WTC11 (cell line): ENCODE data around the gene ALOX12. TPM values are rescaled to one million over a fixed set of nuclear protein-coding genes. Genes with fewer than 3 reads are reported as not detected.

Experiments
- ATAC-seq: fragments of 200-7000 bp; cut with Tn5 transposase; 2 replicates; pipeline ENCODE4 v1.10.0; 2021; ENCODE audit warnings: mild to moderate bottlenecking, moderate library complexity
- CTCF ChIA-PET: fragments of 300-600 bp; sonication (Branson Sonifier 250); formaldehyde crosslinking; loops from one replicate; lab custom pipeline; 2021; ENCODE audit warnings: antibody characterized with exemption; lab: Charles Lee
- POLR2A ChIA-PET: fragments of 350-600 bp; sonication (Branson Sonifier 250); formaldehyde crosslinking; loops from one replicate; lab custom pipeline; 2021; ENCODE audit warnings: antibody characterized with exemption; lab: Charles Lee
- DNase-seq: peaks from one replicate; pipeline ENCODE4 v3.0.0; 2021; ENCODE audit warnings: low spot score
- H3K27ac Mint-ChIP-seq: 2 replicates; pipeline ENCODE4 v1.8.0; 2021; ENCODE audit warnings: mixed read lengths
- H3K27me3 Mint-ChIP-seq: 2 replicates; pipeline ENCODE4 v1.8.0; 2021; ENCODE audit warnings: low read depth, mild to moderate bottlenecking, moderate library complexity, mixed read lengths
- H3K36me3 Mint-ChIP-seq: 2 replicates; pipeline ENCODE4 v1.8.0; 2021; ENCODE audit warnings: mixed read lengths
- H3K4me1 Mint-ChIP-seq: 2 replicates; pipeline ENCODE4 v1.8.0; 2022; ENCODE audit warnings: mixed read lengths
- H3K4me3 Mint-ChIP-seq: 2 replicates; pipeline ENCODE4 v1.8.0; 2021; ENCODE audit warnings: mild to moderate bottlenecking, moderate library complexity, mixed read lengths
- H3K9me3 Mint-ChIP-seq: 2 replicates; pipeline ENCODE4 v1.8.0; 2021; ENCODE audit warnings: mixed read lengths
- ATF6 ChIP-seq: sonication (generic); formaldehyde crosslinking; IDR thresholded peaks from 2 replicates; pipeline ENCODE4 v1.8.1; 2023; ENCODE audit warnings: mild to moderate bottlenecking, missing genetic modification reagents
- CBFB ChIP-seq: sonication (generic); formaldehyde crosslinking; IDR thresholded peaks from 2 replicates; pipeline ENCODE4 v1.8.1; 2022; ENCODE audit warnings: mild to moderate bottlenecking, low read depth, missing genetic modification reagents
- GTF2I ChIP-seq: fragments of 250-450 bp; sonication (Bioruptor Pico); conservative IDR thresholded peaks from 2 replicates; pipeline ENCODE4 v1.4.0; 2021; ENCODE audit warnings: mild to moderate bottlenecking
- KAT7 ChIP-seq: sonication (generic); formaldehyde crosslinking; IDR thresholded peaks from 2 replicates; pipeline ENCODE4 v1.8.1; 2023; ENCODE audit warnings: missing genetic modification reagents, mild to moderate bottlenecking, borderline replicate concordance
- MLX ChIP-seq: sonication (generic); formaldehyde crosslinking; IDR thresholded peaks from 2 replicates; pipeline ENCODE4 v1.8.1; 2023; ENCODE audit warnings: mild to moderate bottlenecking, missing genetic modification reagents, moderate library complexity
- MYBL2 ChIP-seq: sonication (generic); formaldehyde crosslinking; IDR thresholded peaks from 2 replicates; pipeline ENCODE4 v1.8.1; 2023; ENCODE audit warnings: mild to moderate bottlenecking, moderate library complexity, missing genetic modification reagents
- NR3C1 ChIP-seq: sonication (generic); formaldehyde crosslinking; conservative IDR thresholded peaks from 2 replicates; pipeline ENCODE4 v1.8.1; 2023; ENCODE audit warnings: low read depth, mild to moderate bottlenecking, missing genetic modification reagents
- RELA ChIP-seq: sonication (generic); formaldehyde crosslinking; IDR thresholded peaks from 2 replicates; pipeline ENCODE4 v1.8.1; 2022; ENCODE audit warnings: missing genetic modification reagents, mild to moderate bottlenecking, borderline replicate concordance
- SP1 ChIP-seq: sonication (generic); formaldehyde crosslinking; conservative IDR thresholded peaks from 2 replicates; pipeline ENCODE4 v1.8.1; 2022; ENCODE audit warnings: missing genetic modification reagents
- TEAD1 ChIP-seq: sonication (generic); formaldehyde crosslinking; IDR thresholded peaks from 2 replicates; pipeline ENCODE4 v1.8.0; 2022; ENCODE audit warnings: mild to moderate bottlenecking, missing genetic modification reagents
- TP53 ChIP-seq: sonication (generic); formaldehyde crosslinking; IDR thresholded peaks from 2 replicates; pipeline ENCODE4 v1.8.1; 2023; ENCODE audit warnings: mild to moderate bottlenecking, missing genetic modification reagents
- ZNF121 ChIP-seq: sonication (generic); formaldehyde crosslinking; IDR thresholded peaks from 2 replicates; pipeline ENCODE4 v1.8.0; 2023; ENCODE audit warnings: missing genetic modification reagents
- ZNF416 ChIP-seq: fragments of 250-450 bp; sonication (Bioruptor Pico); IDR thresholded peaks from 2 replicates; pipeline ENCODE4 v1.9.0; 2021; ENCODE audit warnings: mild to moderate bottlenecking, inconsistent platforms
- total RNA-seq: library from RNA; stranded (reverse); gene quantifications from 3 replicates; pipeline ENCODE4 v1.2.3, GENCODE V29; 2021
- TF ChIP-seq, protein P1 (sequence below): fragments of 250-450 bp; sonication (Bioruptor Pico); IDR thresholded peaks from 2 replicates; pipeline ENCODE4 v1.9.0; 2021; ENCODE audit warnings: moderate library complexity, mild to moderate bottlenecking, inconsistent platforms, borderline replicate concordance
- TF ChIP-seq, protein P2 (sequence below): sonication (generic); formaldehyde crosslinking; IDR thresholded peaks from 2 replicates; pipeline ENCODE4 v1.8.1; 2022; ENCODE audit warnings: low read depth, mild to moderate bottlenecking, moderate library complexity, missing genetic modification reagents, borderline replicate concordance
- TF ChIP-seq, protein P3 (sequence below): fragments of 250-450 bp; sonication (Bioruptor Pico); IDR thresholded peaks from 2 replicates; pipeline ENCODE4 v1.9.0; 2021; ENCODE audit warnings: mild to moderate bottlenecking, borderline replicate concordance
- TF ChIP-seq, protein P4 (sequence below): fragments of 250-450 bp; sonication (Bioruptor Pico); IDR thresholded peaks from 2 replicates; pipeline ENCODE4 v2.1.2; 2022; ENCODE audit warnings: mild to moderate bottlenecking, moderate library complexity
- TF ChIP-seq, protein P5 (sequence below): sonication (generic); formaldehyde crosslinking; IDR thresholded peaks from 2 replicates; pipeline ENCODE4 v1.8.1; 2023; ENCODE audit warnings: mild to moderate bottlenecking, missing genetic modification reagents, moderate library complexity
- TF ChIP-seq, protein P6 (sequence below): sonication (generic); formaldehyde crosslinking; conservative IDR thresholded peaks from 2 replicates; pipeline ENCODE4 v1.8.1; 2022; ENCODE audit warnings: mild to moderate bottlenecking, missing genetic modification reagents

ALOX12 gene
- total RNA-seq, 1 experiment from 2014 or later, result 1.9 TPM

DNA sequence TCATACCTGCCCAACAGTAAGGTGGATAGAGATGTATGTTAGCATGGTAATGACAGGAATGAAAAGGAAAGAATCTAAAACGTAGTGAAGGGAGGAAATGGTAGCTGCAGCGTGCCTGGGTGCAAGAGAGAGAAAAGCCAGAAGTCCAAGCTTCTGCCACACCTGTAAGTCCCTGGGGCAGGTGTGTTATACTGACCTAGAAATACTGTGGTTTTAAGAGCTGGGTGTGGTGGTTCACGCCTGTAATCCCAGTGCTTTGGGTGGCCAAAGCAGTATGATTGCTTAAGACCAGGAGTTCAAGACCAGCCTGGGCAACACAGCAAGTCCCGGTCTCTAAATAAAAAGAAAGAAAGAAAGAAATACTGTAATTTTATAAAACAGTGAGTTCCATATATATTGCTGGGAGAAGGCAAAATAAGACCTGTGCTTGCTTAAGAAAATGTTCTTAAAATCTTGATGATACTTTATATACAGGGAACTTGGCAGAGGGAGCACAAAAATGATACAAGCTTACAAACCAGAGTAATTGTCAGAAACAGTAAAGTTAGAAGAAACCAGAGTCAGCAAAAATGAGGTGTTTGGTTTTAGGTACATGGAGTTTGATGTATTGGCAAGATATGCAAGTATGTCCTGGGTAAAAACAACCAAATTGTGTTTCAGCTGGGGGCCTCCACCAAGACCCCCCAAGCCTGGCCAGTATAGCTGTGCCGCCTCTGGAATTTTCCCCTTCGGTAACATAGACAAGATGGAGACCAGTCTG lies 6.6 kb downstream of the ALOX12 start:
- ATAC-seq (no peak), DNase-seq (no peak)
- POLR2A ChIA-PET, result no interaction called here
- H3K36me3 Mint-ChIP-seq, result peaks cover 18% of the 10 kb centered on the region
- H3K9me3 Mint-ChIP-seq, result no peaks in the 10 kb centered on the region
- H3K27ac Mint-ChIP-seq, result no peak overlapping the region
- H3K27me3 Mint-ChIP-seq, result no peaks in the 10 kb centered on the region
- TF ChIP-seq, protein P1, sequence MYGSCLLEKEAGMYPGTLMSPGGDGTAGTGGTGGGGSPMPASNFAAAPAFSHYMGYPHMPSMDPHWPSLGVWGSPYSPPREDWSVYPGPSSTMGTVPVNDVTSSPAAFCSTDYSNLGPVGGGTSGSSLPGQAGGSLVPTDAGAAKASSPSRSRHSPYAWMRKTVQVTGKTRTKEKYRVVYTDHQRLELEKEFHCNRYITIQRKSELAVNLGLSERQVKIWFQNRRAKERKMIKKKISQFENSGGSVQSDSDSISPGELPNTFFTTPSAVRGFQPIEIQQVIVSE (CRISPR knock-in tag), result no peak
- TF ChIP-seq TP53 (CRISPR knock-in tag) (no peak), MLX (CRISPR knock-in tag) (no peak), MYBL2 (no peak), GTF2I (CRISPR knock-in tag) (no peak), SP1 (CRISPR knock-in tag) (no peak), RELA (no peak), NR3C1 (CRISPR knock-in tag) (no peak), ZNF416 (CRISPR knock-in tag) (no peak), CBFB (no peak), KAT7 (no peak), ZNF121 (CRISPR knock-in tag) (no peak), TEAD1 (CRISPR knock-in tag) (no peak), ATF6 (no peak)
- TF ChIP-seq, protein P2, sequence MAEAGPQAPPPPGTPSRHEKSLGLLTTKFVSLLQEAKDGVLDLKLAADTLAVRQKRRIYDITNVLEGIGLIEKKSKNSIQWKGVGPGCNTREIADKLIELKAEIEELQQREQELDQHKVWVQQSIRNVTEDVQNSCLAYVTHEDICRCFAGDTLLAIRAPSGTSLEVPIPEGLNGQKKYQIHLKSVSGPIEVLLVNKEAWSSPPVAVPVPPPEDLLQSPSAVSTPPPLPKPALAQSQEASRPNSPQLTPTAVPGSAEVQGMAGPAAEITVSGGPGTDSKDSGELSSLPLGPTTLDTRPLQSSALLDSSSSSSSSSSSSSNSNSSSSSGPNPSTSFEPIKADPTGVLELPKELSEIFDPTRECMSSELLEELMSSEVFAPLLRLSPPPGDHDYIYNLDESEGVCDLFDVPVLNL (CRISPR knock-in tag), result no peak
- TF ChIP-seq, protein P3, sequence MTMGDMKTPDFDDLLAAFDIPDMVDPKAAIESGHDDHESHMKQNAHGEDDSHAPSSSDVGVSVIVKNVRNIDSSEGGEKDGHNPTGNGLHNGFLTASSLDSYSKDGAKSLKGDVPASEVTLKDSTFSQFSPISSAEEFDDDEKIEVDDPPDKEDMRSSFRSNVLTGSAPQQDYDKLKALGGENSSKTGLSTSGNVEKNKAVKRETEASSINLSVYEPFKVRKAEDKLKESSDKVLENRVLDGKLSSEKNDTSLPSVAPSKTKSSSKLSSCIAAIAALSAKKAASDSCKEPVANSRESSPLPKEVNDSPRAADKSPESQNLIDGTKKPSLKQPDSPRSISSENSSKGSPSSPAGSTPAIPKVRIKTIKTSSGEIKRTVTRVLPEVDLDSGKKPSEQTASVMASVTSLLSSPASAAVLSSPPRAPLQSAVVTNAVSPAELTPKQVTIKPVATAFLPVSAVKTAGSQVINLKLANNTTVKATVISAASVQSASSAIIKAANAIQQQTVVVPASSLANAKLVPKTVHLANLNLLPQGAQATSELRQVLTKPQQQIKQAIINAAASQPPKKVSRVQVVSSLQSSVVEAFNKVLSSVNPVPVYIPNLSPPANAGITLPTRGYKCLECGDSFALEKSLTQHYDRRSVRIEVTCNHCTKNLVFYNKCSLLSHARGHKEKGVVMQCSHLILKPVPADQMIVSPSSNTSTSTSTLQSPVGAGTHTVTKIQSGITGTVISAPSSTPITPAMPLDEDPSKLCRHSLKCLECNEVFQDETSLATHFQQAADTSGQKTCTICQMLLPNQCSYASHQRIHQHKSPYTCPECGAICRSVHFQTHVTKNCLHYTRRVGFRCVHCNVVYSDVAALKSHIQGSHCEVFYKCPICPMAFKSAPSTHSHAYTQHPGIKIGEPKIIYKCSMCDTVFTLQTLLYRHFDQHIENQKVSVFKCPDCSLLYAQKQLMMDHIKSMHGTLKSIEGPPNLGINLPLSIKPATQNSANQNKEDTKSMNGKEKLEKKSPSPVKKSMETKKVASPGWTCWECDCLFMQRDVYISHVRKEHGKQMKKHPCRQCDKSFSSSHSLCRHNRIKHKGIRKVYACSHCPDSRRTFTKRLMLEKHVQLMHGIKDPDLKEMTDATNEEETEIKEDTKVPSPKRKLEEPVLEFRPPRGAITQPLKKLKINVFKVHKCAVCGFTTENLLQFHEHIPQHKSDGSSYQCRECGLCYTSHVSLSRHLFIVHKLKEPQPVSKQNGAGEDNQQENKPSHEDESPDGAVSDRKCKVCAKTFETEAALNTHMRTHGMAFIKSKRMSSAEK, result no peak
- TF ChIP-seq, protein P4, sequence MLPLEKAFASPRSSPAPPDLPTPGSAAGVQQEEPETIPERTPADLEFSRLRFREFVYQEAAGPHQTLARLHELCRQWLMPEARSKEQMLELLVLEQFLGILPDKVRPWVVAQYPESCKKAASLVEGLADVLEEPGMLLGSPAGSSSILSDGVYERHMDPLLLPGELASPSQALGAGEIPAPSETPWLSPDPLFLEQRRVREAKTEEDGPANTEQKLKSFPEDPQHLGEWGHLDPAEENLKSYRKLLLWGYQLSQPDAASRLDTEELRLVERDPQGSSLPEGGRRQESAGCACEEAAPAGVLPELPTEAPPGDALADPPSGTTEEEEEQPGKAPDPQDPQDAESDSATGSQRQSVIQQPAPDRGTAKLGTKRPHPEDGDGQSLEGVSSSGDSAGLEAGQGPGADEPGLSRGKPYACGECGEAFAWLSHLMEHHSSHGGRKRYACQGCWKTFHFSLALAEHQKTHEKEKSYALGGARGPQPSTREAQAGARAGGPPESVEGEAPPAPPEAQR (CRISPR knock-in tag), result no peak
- TF ChIP-seq, protein P5, sequence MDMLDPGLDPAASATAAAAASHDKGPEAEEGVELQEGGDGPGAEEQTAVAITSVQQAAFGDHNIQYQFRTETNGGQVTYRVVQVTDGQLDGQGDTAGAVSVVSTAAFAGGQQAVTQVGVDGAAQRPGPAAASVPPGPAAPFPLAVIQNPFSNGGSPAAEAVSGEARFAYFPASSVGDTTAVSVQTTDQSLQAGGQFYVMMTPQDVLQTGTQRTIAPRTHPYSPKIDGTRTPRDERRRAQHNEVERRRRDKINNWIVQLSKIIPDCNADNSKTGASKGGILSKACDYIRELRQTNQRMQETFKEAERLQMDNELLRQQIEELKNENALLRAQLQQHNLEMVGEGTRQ (CRISPR knock-in tag), result no peak
- TF ChIP-seq, protein P6, sequence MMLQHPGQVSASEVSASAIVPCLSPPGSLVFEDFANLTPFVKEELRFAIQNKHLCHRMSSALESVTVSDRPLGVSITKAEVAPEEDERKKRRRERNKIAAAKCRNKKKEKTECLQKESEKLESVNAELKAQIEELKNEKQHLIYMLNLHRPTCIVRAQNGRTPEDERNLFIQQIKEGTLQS (CRISPR knock-in tag), result no peak
- no peaks in the 10 kb centered on the region for H3K4me1 Mint-ChIP-seq
- H3K4me3 Mint-ChIP-seq, result no peak overlapping the region
- CTCF ChIA-PET, result interaction anchor here (3.5 to 3.8 kb wide), 2 partner anchors 87 to 91 kb away, joined by 41 to 48 read pairs; no protein-coding TSS in a partner anchor
